Measurements from ENCODE around the gene SCAI. TPM values are rescaled to one million over a fixed set of nuclear protein-coding genes. Genes with fewer than 3 reads are reported as not detected.

The SCAI gene
- total RNA-seq, 1 donor from 2014 or later: 7.2 TPM

Other genes starting within 250 kb of the SCAI start
- gene GOLGA1, start 202.4 kb downstream of the SCAI start, total RNA-seq: 25.1 TPM
- gene PPP6C, start 46.3 kb upstream of the SCAI start, total RNA-seq: 36.9 TPM
- gene RABEPK, start 57.0 kb upstream of the SCAI start, total RNA-seq: 20.3 TPM
- gene HSPA5, start 97.8 kb upstream of the SCAI start, total RNA-seq: 224 TPM
- 54.6 TPM for gene GAPVD1, start 118.3 kb upstream of the SCAI start, total RNA-seq

Data from ureter (tissue), 1 donor.